NCI-H1092 treated with DMSO at 0.1 percent for 48 hours (cell line): ENCODE results near the gene ARHGEF16.

Experiments used
- DNase-seq: peaks from one replicate; lab custom pipeline; 2025; lab: John Stamatoyannopoulos, UW

ARHGEF16 gene

DNA sequence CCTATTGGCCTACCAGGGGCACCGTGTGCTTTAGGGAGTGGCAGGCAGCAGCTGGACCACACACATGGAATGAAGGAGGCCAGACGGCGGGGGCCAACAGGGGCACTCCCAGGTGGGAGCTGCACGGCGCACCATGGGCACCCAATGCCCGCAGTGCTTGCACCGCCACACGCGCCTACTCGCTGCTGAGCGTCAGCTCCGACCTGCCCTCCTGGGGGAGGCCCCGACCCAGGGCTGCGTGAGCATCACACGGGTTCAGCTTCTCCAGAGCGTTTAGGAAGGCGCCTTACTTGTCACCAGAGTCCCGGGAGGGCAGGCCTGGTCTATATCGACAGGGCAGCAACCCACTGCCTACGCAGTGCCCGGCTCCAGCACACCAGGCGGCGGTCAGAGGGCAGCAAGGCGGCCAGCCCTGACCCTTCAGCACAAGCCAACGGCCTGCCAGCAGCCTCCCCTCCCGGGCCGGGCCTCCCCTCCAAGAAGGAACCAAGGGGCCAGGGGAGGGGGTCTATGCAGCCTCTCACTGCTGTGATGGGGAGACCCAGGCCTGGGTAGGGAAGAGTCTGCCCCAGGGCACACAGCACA is 64.9 kb downstream of the ARHGEF16 start:
- DNase-seq, result no peak

DNA sequence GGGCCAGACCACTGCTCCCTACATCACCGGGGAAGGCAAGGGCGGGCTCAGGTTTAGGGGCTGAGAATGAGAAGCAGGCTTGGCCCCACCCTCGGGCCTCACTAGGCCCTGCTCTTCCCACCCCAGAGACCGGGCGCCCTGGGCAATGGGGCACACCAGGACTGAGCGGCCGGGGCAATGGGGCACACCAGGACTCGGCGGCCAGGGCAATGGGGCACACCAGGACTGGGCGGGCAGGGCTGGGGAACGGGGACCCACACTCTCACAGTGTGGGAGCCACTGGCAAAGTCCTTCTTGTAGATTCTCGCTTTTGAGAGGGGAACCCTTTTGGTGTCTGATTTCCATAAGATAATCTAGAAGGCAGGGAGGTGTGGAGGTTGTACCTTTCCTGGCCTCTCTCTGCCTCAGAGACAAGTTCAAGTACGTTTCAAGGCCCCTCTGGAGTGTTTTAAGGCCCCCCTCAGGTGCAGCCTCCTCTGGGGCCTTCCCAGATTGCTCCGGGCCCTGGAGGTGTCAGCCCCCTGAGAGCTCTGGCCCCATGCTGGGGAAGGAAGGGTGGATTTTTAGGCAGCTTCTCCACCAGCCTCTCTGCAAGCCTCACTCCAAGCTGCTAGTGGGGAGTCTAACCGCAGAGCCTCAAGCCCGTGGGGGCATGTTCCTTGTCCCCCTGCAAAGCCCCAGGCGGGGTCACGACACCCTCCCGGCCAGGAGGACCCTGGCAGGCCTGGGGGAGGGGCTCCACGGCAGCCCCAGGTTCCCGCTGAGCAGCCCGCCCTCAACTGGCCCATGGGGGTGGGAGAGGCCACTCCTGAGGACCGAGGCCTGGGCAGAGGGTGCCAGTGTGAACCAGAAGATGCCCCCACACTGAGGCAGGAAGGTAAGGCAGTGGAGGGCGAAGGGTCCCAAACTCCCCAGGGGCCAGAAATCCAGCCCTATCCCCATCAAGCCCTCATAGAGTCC is 66.2 kb downstream of the ARHGEF16 start:
- DNase-seq, result no peak

DNA sequence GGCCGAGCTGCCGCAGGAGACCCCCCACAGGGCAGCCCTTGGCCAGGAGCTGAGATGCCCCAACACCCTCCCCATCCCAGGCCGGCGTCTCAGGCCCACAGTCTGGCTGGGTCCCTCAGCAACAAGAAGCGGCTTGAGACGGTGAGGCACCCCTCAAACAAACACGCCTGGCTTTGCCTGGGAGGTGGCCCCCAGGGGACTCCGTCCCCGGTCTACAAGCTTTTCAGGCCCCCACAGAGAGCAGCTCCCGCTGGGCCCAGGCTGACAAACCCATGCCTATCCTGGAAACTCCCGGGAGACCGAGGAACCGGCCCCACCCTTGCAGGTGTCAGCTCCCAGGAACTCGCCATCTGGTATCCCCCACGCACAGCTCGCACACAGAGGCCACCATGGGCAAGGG is 67.0 kb downstream of the ARHGEF16 start:
- DNase-seq, result no peak

DNA sequence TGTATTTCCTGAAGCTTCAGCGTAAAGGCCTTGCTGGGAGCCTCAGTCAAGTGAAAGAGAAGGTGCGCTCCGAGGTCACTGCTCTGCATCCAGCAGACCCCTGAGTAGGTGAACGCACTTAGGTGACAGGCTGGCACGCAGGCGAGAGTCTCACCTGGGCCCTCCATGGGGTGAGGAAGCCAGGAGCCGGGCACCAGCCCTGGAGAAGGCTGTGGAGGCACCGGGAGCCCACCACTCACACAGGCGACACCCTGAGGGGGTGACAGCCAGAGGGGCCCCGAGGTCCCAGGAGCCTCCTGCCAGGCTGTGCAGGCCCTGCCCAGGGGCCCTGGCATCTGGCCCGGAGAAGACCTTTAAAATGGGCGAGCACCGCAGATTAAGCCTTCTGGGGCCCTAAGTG is 67.6 kb downstream of the ARHGEF16 start:
- no peak for DNase-seq

DNA sequence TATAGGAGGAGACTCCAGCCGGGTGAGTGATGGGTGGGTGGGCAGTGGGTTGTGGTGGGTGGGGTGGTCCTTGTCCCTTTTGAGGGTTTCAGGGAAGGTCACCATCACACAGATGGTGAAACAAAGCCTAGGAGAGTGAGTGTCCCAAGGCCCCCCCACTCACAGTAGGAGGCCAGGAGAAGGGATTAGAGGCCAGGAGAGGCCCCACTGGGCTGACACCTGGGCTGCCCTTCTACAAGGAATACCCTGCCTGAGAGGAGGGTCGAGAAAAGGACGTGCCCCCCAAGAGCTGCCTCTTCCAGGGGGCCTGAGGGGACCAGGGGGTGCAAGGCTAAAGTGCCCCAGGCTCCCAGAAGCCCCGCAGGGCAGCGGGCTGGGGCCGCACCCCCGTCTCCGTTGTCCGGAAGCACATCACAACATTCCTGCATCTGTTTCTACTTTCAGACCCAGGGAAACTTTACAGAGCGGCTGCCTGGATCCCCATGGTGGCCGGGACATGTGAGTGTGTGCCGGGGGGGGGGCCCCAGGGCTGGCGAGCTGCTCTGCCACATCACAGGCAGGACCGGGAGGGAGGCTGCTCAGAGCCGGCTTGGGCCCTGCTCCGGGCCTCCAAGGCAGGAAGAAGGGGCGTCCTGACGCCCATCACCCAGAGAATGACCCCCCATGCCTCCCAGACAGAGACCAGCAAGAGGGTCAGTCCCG is 68.2 kb downstream of the ARHGEF16 start:
- DNase-seq, result no peak

DNA sequence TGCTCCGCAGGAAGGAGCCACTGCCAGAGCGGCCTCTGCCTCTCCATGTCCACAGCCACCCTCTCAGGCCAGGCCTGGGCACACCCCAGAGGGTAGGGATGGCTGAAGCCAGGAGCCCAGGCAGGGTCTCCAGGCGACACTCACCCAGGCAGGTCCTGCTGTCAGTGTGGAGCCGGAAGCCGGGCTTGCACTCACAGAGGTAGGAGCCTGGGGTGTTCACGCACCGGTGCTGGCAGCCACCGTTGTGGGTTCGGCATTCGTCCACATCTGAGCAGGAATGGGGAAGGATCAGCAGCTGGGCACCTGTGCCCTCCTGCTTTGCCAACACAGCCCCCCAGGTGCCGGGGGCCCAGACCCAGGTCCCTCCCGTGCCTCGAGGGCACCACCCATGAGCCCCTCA is 69.5 kb downstream of the ARHGEF16 start:
- no peak for DNase-seq

DNA sequence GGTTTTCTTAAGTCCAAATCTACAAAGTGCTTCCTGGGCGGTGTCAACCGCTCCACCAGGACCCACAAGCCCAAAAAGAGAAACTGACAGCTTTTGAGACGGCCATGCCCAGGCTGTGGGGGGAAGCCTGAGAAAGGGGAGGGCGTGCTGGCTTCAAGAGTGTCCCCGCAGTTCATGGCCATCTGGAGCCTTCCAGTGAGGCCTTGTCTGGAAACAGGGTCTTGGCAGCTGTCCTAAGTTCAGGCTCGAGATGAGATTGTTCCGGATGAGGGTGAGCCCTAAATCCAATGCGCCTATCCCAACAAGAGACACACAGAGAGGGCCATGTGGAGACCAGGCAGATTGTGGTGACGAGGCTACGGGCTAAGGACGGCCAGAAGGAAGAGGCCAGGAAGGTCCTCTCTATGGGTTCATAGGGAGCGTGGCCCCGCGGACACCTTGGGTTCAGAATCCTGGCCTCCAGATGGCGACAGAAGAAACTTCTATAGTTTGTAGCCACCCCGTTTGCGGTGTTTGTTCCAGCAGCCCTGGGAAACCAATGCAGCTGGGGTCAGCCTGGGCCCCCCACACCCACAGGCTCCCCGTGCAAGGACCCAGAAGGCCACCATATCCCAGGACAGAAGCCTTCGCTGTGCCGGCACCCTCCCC is 70.2 kb downstream of the ARHGEF16 start:
- no peak for DNase-seq

DNA sequence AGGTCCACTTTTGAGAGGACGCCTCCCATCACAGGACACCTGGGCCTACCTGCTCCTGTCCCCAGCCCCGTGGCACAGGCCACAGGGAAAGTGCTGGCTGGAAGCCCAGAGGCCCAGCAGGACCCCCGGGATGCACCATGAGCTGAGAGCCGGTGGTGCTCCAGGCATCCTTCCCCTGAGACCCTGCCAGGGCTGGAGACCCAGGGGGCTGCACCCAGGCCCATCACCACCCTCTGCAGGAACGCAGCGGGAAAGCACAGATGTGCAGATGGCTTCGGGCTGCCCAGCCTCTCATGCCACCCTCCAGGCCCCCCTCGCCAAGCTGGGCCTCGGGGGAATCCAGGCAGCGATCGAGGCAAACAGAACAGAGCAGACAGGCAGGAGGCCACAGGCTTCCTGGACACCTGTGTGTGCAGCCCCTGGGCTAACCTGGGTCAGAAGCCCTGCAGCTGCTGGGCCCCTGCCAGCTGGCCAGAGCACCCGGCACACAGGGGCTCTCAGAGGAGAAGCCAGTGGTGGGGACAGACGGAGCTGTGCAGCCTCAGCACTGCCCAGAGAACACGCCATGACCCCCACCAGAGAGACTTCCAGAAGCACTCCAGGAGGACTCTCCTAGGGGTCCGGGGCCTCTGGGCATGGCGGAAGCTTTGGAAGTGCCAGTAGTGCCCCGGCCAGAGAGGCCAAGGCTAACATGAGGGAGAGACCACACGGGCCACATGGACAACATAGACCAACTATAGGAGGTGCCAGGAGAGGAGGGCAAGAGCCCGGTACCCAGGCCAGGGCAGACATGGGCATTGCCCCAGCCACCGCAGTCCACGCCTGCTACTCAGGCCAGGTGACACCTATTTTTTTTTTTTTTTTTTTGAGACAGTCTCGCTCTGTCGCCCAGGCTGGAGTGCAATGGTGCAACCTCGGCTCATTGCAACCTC is 71.4 kb downstream of the ARHGEF16 start:
- no peak for DNase-seq

DNA sequence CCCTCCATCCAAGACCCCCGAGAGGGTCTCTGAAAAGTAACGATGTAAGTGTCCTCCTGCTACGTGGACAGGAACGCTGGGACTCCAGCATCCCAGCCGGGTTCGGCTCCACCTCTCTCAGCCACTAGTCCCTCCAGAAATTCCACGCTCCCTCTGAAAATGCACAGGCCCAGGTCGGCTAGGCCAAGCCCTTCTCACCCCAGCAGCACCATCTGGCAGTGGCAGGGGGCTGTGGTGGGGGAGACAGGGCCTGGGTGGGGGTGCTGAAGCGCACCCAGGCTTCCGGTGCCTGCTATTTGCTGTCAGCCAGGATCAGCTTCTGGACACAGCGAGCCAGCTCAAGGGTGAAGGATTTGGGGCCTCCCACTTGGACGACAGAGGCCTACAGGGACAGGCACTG is 73.3 kb downstream of the ARHGEF16 start:
- DNase-seq, result no peak

DNA sequence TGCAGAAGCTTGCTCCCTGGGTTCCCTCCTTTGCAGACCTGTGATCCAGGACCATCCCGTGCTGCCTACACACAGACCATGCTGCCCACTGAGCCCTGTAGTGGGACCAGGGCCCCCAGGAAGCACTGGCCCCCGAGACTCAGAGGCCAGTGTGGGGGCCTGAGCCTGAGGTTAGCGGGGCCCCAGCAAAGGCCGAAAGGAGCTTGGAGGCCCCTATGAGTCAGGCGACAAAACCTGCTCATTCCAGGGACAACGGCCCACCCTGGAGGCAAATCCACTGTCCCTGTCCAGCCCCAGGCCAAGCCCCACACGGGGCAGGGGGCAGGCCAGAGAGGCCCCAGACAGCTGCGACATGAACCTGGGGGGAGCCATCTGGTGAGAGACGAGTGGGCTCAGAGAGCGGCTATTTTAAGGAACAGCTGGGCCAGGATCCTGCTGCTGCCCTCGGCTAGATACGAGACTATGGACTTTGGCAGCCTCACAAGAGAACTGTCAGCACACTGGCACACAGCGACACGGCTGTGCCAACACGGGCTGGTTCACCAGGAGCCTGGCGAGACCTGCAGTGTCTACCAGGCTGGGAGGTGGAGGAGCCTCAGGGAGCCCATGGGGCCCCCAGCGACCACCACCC is 74.7 kb downstream of the ARHGEF16 start:
- peak; percentile 8 for DNase-seq

DNA sequence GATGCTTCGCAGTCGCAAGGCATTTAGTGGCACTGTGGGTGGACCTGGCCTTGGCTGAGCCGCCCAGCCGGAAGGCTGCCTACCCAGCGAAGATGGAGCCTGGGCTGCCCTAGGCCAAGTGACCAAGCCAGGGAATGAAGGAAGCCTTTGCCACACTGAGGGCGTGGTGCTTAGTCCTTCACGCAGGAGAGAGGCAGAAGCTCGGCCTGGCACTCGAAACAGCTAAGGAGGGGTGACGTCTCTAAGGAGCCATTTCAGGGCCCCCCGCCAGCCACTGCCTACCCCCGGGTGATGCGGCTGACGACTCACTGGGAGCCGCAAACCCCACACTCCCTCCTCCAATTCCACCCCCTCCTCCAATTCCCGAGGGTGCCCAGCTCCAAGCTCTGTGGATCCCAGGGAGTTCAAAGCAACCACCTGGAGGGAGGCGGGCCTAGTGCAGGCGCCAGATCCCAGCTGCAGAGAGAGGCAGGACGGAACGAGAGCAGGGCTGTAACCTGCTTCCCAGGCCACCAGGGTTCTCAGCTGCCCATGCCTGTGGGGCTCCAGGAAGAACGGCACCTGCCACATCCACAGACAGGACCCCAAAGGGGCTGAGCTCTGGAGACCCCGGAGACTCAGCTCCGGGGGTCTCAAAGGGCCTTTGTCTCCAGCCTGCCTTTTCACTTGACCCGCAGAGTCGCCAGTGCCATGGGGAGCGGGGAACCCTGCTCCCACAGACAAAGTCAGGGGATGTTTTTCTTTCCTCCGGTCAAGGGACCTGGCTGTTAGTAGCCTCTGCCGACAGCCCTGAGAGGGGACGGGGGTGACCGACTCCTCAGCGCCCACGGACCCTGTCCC is 75.8 kb downstream of the ARHGEF16 start:
- DNase-seq, result no peak
